DOHH2 (cell line): Measurements from ENCODE around the gene AAGAB.

Experiments used
- H3F3A ChIP-seq: fragments of 200-600 bp; sonication (generic), shearing (Covaris generic); 2 replicates; pipeline ENCODE4 v1.6.0; 2016; ENCODE audit warnings: antibody characterized with exemption, mild to moderate bottlenecking; ENCODE audit not compliant: control insufficient read depth, insufficient read depth
- H3K27ac ChIP-seq: fragments of 200-600 bp; sonication (generic); 2 replicates; pipeline ENCODE4 v1.5.1; 2014; ENCODE audit warnings: low read depth, mild to moderate bottlenecking, low read length, moderate library complexity
- H3K27me3 ChIP-seq: fragments of 200-600 bp; sonication (generic); 2 replicates; pipeline ENCODE4 v1.6.1; 2014; ENCODE audit warnings: mild to moderate bottlenecking, low read length, mixed read lengths; ENCODE audit not compliant: control insufficient read depth
- H3K36me3 ChIP-seq: fragments of 200-600 bp; sonication (generic); 2 replicates; pipeline ENCODE4 v1.6.1; 2014; ENCODE audit warnings: mild to moderate bottlenecking, low read length, moderate library complexity, mixed read lengths; ENCODE audit not compliant: control insufficient read depth
- H3K4me1 ChIP-seq: fragments of 200-600 bp; sonication (generic); 2 replicates; pipeline ENCODE4 v1.6.1; 2014; ENCODE audit warnings: mild to moderate bottlenecking, low read length, mixed read lengths; ENCODE audit not compliant: control insufficient read depth
- H3K4me2 ChIP-seq: fragments of 200-600 bp; sonication (generic); 2 replicates; pipeline ENCODE4 v1.6.0; 2014; ENCODE audit warnings: mild to moderate bottlenecking, low read length, moderate library complexity
- H3K4me3 ChIP-seq: fragments of 200-600 bp; sonication (generic); 2 replicates; pipeline ENCODE4 v1.5.1; 2014; ENCODE audit warnings: mild to moderate bottlenecking, low read length, mixed read lengths
- H3K79me2 ChIP-seq: fragments of 200-600 bp; sonication (generic); 2 replicates; pipeline ENCODE4 v1.6.1; 2014; ENCODE audit warnings: mild to moderate bottlenecking, low read length, mixed read lengths; ENCODE audit not compliant: control insufficient read depth
- H3K9me2 ChIP-seq: fragments of 200-600 bp; sonication (generic); replicated peaks from 2 replicates; pipeline ENCODE4 v1.6.1; 2014; ENCODE audit warnings: mild to moderate bottlenecking, low read length, mixed read lengths; ENCODE audit not compliant: control insufficient read depth
- H3K9me3 ChIP-seq: fragments of 200-600 bp; sonication (generic); 2 replicates; pipeline ENCODE4 v1.6.1; 2014; ENCODE audit warnings: antibody characterized with exemption, low read length, mixed read lengths; ENCODE audit not compliant: control insufficient read depth, insufficient read depth
- H4K20me1 ChIP-seq: fragments of 200-600 bp; sonication (generic); 2 replicates; pipeline ENCODE4 v1.6.0; 2014; ENCODE audit warnings: low read depth, mild to moderate bottlenecking, antibody characterized with exemption, low read length, moderate library complexity; ENCODE audit not compliant: control insufficient read depth, insufficient read depth
- CTCF ChIP-seq: fragments of 200-600 bp; sonication (generic); IDR thresholded peaks from one replicate; pipeline ENCODE4 v1.5.1; 2014; ENCODE audit warnings: antibody characterized with exemption, mild to moderate bottlenecking, low read depth, low read length; ENCODE audit not compliant: poor library complexity, severe bottlenecking
- EZH2phosphoT487 ChIP-seq: fragments of 200-600 bp; sonication (generic); IDR thresholded peaks from 2 replicates; pipeline ENCODE4 v1.6.1; 2017; ENCODE audit warnings: borderline replicate concordance, mild to moderate bottlenecking, antibody characterized with exemption, low read length, moderate library complexity, mixed read lengths

Gene AAGAB

GRCh38 chr15:67190326-67190725 is 64.1 kb downstream of the AAGAB start:
- no peak overlapping the region for H3K27ac ChIP-seq
- H3K4me2 ChIP-seq, result no peak overlapping the region
- H3K9me3 ChIP-seq, result no peaks in the 10 kb centered on the region
- H4K20me1 ChIP-seq, result no peaks in the 10 kb centered on the region
- H3K9me2 ChIP-seq, result no peaks in the 10 kb centered on the region
- H3K79me2 ChIP-seq, result no peaks in the 10 kb centered on the region
- H3K4me1 ChIP-seq, result no peaks in the 10 kb centered on the region
- TF ChIP-seq EZH2phosphoT487 (no peak), CTCF (no peak)
- no peaks in the 10 kb centered on the region for H3K27me3 ChIP-seq
- H3F3A ChIP-seq, result no peaks in the 10 kb centered on the region
- no peak overlapping the region for H3K4me3 ChIP-seq
- peaks cover 19% of the 10 kb centered on the region for H3K36me3 ChIP-seq

GRCh38 chr15:67189326-67190051 is 65.0 kb downstream of the AAGAB start:
- no peaks in the 10 kb centered on the region for H3K4me1 ChIP-seq
- no peaks in the 10 kb centered on the region for H3F3A ChIP-seq
- peaks cover 22% of the 10 kb centered on the region for H3K36me3 ChIP-seq
- H3K9me3 ChIP-seq, result no peaks in the 10 kb centered on the region
- H4K20me1 ChIP-seq, result no peaks in the 10 kb centered on the region
- H3K9me2 ChIP-seq, result no peaks in the 10 kb centered on the region
- H3K4me2 ChIP-seq, result no peak overlapping the region
- H3K27me3 ChIP-seq, result no peaks in the 10 kb centered on the region
- no peaks in the 10 kb centered on the region for H3K79me2 ChIP-seq
- no peak overlapping the region for H3K4me3 ChIP-seq
- no peak overlapping the region for H3K27ac ChIP-seq
- TF ChIP-seq CTCF, result no peak
- no peak for TF ChIP-seq EZH2phosphoT487

DNA sequence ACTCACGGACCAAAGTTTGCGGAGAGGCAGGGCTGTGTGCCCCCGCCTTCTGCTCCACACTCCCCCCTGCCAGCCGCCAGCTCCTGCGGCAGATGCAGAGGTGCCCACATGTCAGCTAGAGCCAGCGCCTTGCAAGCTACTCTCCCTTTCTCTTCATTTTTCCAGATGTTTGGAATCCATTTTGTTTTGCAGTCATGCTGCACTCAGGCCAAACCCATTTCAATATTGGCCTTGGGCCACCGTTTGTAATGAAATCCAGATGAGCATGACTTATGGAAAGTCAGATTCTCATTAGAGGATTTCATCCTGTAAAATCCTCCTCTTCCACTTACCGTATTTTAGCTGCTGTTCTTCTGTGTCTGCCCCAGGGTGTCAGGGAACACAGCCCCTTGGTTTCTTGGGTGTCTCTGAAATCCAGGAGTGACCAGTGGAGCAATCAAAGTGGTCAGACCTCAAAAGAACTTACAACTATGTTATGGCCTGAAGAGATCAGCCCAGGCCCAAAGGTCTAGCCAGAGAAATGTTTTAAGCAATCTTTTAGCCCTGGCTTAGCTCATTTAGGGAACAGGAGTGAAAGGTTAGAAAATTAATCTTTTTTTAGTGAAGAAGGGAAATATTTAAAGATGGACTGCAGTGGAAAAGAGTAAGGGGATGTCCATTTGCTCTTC is 65.8 kb downstream of the AAGAB start:
- H4K20me1 ChIP-seq, result no peaks in the 10 kb centered on the region
- H3K27me3 ChIP-seq, result no peaks in the 10 kb centered on the region
- H3F3A ChIP-seq, result no peaks in the 10 kb centered on the region
- no peaks in the 10 kb centered on the region for H3K9me3 ChIP-seq
- peaks cover 22% of the 10 kb centered on the region for H3K36me3 ChIP-seq
- no peak overlapping the region for H3K4me3 ChIP-seq
- H3K4me1 ChIP-seq, result no peaks in the 10 kb centered on the region
- H3K27ac ChIP-seq, result no peak overlapping the region
- no peaks in the 10 kb centered on the region for H3K9me2 ChIP-seq
- no peak overlapping the region for H3K4me2 ChIP-seq
- H3K79me2 ChIP-seq, result no peaks in the 10 kb centered on the region
- TF ChIP-seq EZH2phosphoT487 (no peak), CTCF (no peak)
